HG02678 (cell line): ENCODE results near the gene AMH.

Source experiments
- ATAC-seq: cut with Tn5 transposase; IDR thresholded peaks from one replicate; pipeline ENCODE4 v1.9.1; 2021; ENCODE audit warnings: mild to moderate bottlenecking, moderate library complexity; ENCODE audit not compliant: unreplicated experiment

The AMH gene

DNA sequence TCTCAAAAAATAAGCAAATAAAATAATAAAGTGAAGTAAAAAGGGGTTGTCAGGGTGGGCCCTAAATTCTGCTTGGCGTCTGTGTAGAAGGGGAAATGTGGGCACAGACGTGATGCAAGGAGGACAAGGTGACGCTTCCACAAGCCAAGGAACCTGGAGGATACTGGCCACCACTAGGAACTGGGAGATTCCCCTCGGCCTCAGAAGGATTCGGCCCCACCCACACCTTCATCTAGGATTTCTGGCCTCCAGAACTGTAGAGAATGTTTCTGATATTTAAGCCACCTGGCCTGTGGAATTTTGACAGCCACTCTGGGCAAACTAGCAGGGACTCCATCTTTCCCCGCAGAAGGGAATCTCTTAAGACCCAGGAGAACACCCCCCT is 14.1 kb upstream of the AMH start:
- no peak for ATAC-seq

GRCh38 chr19:2235381-2236063 is 13.6 kb upstream of the AMH start:
- peak; percentile 6 for ATAC-seq

GRCh38 chr19:2236064-2236313 is 13.1 kb upstream of the AMH start:
- ATAC-seq = peak; percentile 15

- ATAC-seq = peak; percentile 74
Observed at GRCh38 chr19:2236314-2237050, 12.6 kb upstream of the AMH start, which contains the start of the genes PLEKHJ1 and SF3A2. PLEKHJ1 (minus strand) TSS chr19:2236329; CDS start chr19:2236248, 81 bp downstream. SF3A2 (plus strand) TSS chr19:2236824; CDS start chr19:2243419, 6,595 bp downstream.

- ATAC-seq = no peak
Observed at GRCh38 chr19:2237051-2237868, 11.9 kb upstream of the AMH start.

- ATAC-seq = no peak
Observed at GRCh38 chr19:2237869-2238153, 11.3 kb upstream of the AMH start.

DNA sequence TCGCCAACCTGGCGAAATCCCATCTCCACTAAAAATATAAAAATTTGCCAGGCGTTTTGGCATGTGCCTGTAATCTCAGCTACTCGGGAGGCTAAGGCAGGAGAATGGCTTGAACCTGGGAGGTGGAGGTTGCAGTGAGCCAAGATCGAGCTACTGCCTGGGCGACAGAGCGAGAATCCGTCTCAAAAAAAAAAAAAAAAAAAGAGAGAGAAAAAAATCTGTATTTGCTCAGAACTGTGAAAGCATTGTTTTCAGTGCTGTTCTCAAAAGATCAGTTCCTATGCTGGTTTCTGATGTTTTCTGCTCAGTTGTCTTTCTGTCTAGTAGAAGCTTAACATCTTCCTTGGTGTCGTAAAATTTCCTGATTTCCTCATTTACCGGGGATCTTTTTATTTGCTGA is 9.9 kb upstream of the AMH start:
- ATAC-seq = no peak

GRCh38 chr19:2239771-2240770 is 9.1 kb upstream of the AMH start:
- ATAC-seq = no peak

DNA sequence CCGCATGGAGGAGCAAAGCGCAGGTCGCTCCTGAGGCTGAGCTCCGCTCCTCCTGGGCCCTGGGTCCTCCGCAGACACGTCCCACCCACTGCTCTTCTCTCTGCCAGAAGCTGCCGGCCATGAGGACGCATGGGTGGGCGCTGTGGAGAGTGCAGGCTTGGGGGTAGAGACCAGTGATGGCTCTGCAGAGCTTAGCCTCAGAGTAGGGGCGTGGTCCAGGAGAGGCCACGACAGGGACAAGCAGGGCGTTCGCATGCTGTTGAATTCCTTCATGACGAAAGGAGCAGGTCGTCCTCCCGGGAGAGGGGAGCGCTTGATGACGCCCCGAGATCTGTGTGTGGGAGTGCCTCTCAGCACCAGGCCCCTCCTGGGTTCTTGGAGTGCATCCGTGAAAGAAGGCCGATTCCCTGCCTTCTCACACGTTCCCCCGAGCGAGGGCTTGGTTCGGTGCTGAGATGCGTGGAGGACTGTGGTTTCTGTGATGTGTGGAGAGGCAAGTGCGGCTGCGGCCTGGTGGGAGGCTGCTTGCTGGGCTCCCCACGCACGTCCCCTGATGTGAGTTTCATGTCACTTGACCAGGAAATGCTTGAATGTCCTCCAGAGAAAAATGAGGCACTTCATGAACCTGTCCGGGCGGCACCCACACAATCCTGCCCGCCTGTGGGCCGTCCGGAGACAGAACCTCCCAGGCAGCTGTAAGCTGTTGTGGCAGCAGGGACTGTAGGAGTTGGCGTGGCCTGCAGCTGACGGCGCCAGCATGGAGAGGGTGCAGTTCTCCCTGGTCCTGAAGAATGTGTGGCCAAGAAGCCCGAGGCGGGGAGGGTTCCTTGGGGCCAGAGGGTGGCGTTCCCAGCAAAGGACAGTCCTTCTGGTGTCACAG is 8.0 kb upstream of the AMH start:
- no peak for ATAC-seq

- no peak for ATAC-seq
Observed at GRCh38 chr19:2242092-2242537, 7.0 kb upstream of the AMH start.

DNA sequence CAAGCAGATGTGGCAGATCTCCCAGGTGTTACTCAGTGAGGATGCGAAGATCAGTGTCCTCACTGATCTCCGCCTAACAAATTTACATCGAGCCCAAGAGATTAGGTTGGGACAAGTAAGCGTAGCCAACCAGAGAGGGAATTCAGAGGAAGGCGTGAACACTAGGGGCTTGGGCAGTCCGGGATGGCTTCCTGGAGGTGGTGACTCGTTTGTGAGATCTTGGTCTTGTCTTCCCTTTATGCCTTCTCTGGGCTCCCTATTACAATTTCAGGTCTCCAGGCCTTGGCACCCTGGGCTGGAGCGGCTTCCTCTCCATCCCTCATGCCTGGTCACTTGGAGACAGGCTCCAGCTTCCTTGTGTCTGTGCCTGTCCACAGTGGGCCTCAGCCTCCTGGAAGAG is 6.3 kb upstream of the AMH start:
- ATAC-seq = no peak

DNA sequence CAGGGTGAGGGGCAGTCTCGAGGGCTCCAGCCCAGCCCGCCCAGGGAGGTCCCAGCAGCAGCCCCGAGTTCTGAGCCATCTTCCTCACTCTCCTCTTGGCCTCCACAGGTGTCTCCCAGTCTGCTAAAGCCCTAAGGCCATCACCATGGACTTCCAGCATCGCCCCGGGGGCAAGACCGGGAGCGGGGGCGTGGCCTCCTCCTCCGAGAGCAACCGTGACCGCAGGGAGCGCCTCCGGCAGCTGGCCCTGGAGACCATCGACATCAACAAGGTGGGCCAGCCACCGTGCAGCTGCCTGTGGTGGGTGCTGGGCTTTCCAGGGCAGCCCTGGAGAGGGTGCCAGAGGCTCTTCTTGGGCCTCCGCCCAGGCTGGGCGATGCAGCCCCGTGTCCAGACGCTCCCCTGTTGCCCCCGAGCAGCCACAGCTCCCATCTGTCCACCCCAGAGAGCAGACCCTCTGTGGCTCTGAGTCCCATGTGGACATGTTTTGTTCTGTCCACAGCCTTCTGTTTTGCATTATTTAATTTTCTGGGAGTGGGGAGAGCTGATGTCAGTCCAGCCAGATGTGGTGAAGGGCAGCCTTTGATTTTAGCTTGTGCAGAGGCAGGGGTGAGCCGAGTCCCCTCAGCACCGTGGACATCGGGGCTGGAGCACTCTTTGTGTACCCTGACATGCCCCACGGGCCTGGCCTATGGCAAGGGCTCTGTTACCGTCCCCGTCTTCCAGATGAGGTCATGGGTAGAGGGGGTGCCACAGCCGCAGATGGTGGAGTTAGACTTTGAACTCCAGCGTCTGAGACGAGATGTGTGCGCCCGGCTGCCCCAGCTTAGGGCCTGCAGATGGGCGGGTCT is 5.6 kb upstream of the AMH start:
- ATAC-seq = no peak

- ATAC-seq = no peak
Observed at GRCh38 chr19:2244125-2244411, 5.1 kb upstream of the AMH start.

DNA sequence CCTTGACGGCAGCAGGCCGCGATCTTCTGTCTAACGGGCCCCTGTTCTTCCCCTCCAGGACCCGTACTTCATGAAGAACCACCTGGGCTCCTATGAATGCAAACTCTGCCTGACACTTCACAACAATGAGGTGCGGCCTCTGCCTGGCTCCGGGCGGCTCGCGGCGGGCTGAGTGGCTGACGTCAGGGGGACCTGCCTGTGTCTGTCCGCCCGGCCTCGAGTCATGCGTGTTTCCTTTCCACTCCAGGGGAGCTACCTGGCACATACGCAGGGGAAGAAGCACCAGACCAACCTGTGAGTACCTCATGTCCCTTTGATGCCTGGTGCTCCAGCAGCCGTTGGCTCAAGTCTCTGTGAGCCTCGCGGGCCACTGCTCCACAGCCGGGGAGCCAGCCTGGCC is 4.6 kb upstream of the AMH start:
- no peak for ATAC-seq

DNA sequence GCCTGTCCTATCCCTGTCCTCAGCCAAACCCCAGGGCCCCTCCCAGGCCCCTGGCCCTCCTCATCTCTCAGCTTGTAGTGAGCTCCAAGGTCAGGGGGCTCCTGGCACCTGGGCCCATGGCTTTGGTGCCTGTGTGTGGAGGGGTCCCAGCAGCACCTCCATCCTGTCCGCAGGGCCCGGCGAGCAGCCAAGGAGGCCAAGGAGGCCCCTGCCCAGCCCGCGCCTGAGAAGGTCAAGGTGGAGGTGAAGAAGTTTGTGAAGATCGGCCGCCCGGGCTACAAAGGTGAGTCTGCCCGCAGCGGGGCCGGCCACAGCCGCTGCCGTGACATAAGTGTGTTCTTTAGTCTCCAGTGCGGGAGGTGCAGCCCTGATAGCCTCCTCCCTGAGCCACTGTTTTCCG is 3.9 kb upstream of the AMH start:
- no peak for ATAC-seq

DNA sequence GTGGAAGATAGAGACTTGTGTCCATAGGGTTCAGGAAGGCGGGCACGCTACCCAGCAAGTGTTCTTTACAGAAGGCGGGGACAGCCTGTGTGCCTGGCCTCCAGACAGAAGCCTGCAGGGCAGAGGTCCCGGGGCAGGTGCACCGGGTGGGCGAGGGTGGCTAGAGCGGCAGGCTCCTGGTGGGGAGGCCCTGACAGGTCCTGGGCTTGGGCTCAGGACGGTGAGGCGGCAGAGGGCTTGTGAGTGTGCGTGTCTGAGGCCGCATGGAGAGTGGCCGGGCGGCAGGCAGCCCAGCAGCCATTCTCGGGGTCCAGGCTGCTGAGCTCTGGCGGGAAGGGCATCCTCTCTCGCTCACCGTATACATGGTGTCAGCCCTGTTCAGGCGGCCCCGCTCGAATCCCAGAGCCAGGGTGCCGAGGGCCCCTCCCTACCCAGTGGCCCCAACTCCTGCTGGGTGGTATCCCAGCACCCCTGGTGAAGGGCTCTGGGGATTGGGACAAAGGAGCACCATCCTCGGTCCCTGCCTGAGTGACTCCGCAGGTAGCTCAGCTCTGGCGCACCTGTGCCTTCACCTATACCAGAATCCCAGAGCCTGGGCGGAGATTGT is 3.0 kb upstream of the AMH start:
- ATAC-seq = no peak

GRCh38 chr19:2246801-2247361 is 2.2 kb upstream of the AMH start:
- ATAC-seq = no peak

GRCh38 chr19:2247433-2248101 is 1.6 kb upstream of the AMH start:
- ATAC-seq = no peak
